Measurements from ENCODE around the gene BUD31. TPM values are rescaled to one million over a fixed set of nuclear protein-coding genes. Genes with fewer than 3 reads are reported as not detected.
"Not testable (repeated sequence)": the region's sequence is repeated elsewhere in the genome, so short reads cannot be mapped to it uniquely, and the experiment has no call there.

The BUD31 gene
- total RNA-seq, 1 donor from 2014 or later: 93.7 TPM

DNA sequence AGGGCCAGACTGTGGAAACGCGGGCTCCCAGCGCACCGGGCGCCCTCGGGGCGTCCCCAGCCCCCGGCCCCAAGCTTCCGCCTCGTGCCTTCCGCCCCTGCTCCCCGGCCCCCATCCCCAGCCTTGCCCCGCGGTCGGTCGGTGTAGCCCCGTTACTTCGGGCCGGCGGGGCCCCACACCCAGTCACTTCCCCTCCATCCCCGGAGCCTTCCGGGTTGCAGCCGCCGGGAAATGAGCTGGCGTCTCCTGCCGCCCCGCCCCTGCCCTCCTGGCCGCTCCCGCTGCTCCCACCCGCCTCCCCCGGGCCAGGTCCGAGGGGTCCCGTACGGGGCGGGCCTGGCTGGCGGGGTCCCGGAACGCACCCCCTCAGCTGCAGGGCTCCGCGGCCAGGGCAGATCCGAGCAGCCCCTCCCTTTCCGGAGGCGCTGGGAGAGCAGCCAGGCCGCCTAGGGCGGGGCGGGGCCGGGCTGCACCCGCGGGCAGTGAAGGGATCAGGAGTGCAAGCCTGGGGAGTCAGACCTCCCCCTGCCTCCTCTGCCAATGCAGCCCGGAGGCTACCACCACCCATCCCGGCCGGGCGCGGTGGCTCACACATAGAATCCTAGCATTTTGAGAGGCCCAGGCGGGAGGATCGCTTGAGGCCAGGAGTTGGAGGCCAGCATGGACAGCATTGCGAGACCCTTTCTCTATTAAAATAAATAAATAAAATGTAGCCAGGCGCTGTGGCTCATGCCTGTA lies 33.5 kb upstream of the BUD31 start:
- Mint-ChIP-seq H3K27ac (peak overlapping the region; percentile 79), H3K36me3 (ENCODE audit: low read depth) (peaks cover 21% of the 10 kb centered on the region), H3K4me3 (peak overlapping the region; percentile 83), H3K27me3 (no peaks in the 10 kb centered on the region), H3K9me3 (no peaks in the 10 kb centered on the region), H3K4me1 (peaks cover 41% of the 10 kb centered on the region)
- peak; percentile 72 for DNase-seq
- POLR2A ChIA-PET: interaction anchor here (0.5 to 10.5 kb wide), 18 partner anchors 8 to 1515 kb away, joined by 3 to 189 read pairs (median 5); partner anchors contain the start of genes BUD31, CPSF4, MCM7 and PDAP1
- CTCF ChIA-PET: interaction anchor here (0.7 kb wide), 1 partner anchor 34 kb away, joined by 3 read pairs; the partner anchor contains the start of genes BUD31 and PDAP1
- ATAC-seq (ENCODE audit: low read depth): peak; percentile 49
- TF ChIP-seq, protein P1, sequence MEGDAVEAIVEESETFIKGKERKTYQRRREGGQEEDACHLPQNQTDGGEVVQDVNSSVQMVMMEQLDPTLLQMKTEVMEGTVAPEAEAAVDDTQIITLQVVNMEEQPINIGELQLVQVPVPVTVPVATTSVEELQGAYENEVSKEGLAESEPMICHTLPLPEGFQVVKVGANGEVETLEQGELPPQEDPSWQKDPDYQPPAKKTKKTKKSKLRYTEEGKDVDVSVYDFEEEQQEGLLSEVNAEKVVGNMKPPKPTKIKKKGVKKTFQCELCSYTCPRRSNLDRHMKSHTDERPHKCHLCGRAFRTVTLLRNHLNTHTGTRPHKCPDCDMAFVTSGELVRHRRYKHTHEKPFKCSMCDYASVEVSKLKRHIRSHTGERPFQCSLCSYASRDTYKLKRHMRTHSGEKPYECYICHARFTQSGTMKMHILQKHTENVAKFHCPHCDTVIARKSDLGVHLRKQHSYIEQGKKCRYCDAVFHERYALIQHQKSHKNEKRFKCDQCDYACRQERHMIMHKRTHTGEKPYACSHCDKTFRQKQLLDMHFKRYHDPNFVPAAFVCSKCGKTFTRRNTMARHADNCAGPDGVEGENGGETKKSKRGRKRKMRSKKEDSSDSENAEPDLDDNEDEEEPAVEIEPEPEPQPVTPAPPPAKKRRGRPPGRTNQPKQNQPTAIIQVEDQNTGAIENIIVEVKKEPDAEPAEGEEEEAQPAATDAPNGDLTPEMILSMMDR (IDR thresholded peaks at IDR 0.05): no peak
- intact Hi-C loops (cut with micrococcal nuclease): loop anchor here (2.0 to 10.0 kb wide), 4 partner anchors 64 to 180 kb away; partner anchors contain the start of genes ATP5MF, CPSF4, FAM200A and PTCD1

DNA sequence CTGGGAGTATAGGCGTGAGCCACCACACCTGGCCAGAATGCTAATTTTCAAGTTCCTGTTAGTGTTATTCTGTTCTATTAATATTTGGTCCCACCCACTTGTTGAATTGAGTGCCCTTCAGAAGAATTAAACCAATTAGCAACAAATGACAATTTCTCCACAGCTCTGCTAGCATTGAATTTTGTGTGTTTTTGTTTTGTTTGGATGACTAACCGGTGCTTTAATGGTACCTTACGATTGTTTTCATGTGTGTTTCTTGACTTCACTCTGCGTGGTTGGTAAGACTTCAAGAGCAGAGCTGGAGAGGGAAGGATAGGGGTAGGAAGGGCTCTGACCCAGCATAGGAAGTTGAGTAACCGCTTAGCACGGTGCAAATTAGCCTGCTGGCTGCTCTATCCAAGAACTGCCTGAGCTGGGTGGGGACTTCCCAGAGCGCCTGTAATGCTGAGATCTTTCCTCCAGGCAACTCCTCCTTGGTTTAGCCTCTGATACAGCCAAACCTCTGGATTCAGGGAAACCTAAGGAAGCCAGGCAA lies 29.7 kb upstream of the BUD31 start:
- ChIA-PET POLR2A (interaction anchor here (0.5 to 10.5 kb wide), 10 partner anchors 9 to 238 kb away, joined by 3 to 189 read pairs (median 6); partner anchors contain the start of genes BUD31, PDAP1, ZKSCAN5 and ZNF394), CTCF (interaction anchor here (1.2 to 1.5 kb wide), 2 partner anchors 14 to 30 kb away, joined by 4 read pairs; partner anchors contain the start of genes BUD31 and PDAP1)
- intact Hi-C loops (cut with micrococcal nuclease): loop anchor here (10.0 kb wide), 1 partner anchor 176 kb away; the partner anchor contains the start of genes FAM200A and ZNF655
- Mint-ChIP-seq H3K27me3 (no peaks in the 10 kb centered on the region), H3K4me1 (peaks cover 66% of the 10 kb centered on the region), H3K4me3 (peak overlapping the region; percentile 77), H3K9me3 (no peaks in the 10 kb centered on the region), H3K27ac (peak overlapping the region; percentile 98), H3K36me3 (ENCODE audit: low read depth) (peaks cover 38% of the 10 kb centered on the region)
- no peak for ATAC-seq (ENCODE audit: low read depth)
- peak; percentile 28 for DNase-seq
- TF ChIP-seq, protein P1 (IDR thresholded peaks at IDR 0.05): no peak

DNA sequence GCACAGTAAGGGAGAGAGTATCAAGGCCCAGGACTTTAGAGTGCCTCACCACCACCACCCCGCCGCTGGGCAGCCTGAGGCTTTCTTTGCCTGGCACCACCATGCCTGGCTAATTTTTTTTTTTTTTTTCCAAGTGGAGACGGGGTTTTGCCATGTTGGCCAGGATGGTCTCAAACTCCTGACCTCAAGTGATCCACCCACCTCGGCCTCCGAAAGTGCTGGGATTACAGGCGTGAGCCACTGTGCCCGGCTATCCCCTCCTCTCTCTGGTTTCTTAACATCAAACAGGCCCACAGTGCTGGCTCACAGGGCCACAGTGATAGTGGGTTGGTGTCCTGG lies 29.1 kb upstream of the BUD31 start:
- Mint-ChIP-seq H3K36me3 (ENCODE audit: low read depth) (peaks cover 44% of the 10 kb centered on the region), H3K4me3 (peak overlapping the region; percentile 83), H3K27ac (peak overlapping the region; percentile 98), H3K4me1 (peaks cover 71% of the 10 kb centered on the region)
- DNase-seq; H3K9me3 Mint-ChIP-seq; H3K27me3 Mint-ChIP-seq; ATAC-seq (ENCODE audit: low read depth): not testable (repeated sequence)
- CTCF ChIA-PET: interaction anchor here (1.2 to 1.7 kb wide), 3 partner anchors 14 to 29 kb away, joined by 4 to 5 read pairs (median 4); partner anchors contain the start of genes BUD31 and PDAP1
- intact Hi-C loops (cut with micrococcal nuclease): loop anchor here (1.0 to 10.0 kb wide), 4 partner anchors 53 to 703 kb away; partner anchors contain the start of genes FAM200A, ZNF655 and ZNF789
- POLR2A ChIA-PET: interaction anchor here (0.5 to 10.5 kb wide), 10 partner anchors 10 to 237 kb away, joined by 3 to 189 read pairs (median 5); partner anchors contain the start of genes BUD31, PDAP1, ZKSCAN5 and ZNF394

GRCh38 chr7:99380032-99380822 lies 28.5 kb upstream of the BUD31 start:
- POLR2A ChIA-PET: interaction anchor here (0.5 to 10.5 kb wide), 12 partner anchors 8 to 1048 kb away, joined by 3 to 189 read pairs (median 4); partner anchors contain the start of genes ARPC1A, BUD31, PDAP1 and ZCWPW1
- intact Hi-C loops (cut with micrococcal nuclease): loop anchor here (1.0 to 2.0 kb wide), 3 partner anchors 53 to 703 kb away; partner anchors contain the start of gene ZNF789
- peak; percentile 34 for DNase-seq
- Mint-ChIP-seq H3K4me3 (peak overlapping the region; percentile 83), H3K9me3 (no peaks in the 10 kb centered on the region), H3K27ac (peak overlapping the region; percentile 98), H3K27me3 (no peaks in the 10 kb centered on the region), H3K4me1 (peaks cover 71% of the 10 kb centered on the region), H3K36me3 (ENCODE audit: low read depth) (peaks cover 44% of the 10 kb centered on the region)
- CTCF ChIA-PET: interaction anchor here (1.5 to 1.7 kb wide), 2 partner anchors 14 to 29 kb away, joined by 4 to 5 read pairs; partner anchors contain the start of genes BUD31 and PDAP1
- TF ChIP-seq, protein P1 (IDR thresholded peaks at IDR 0.05): no peak
- peak; percentile 35 for ATAC-seq (ENCODE audit: low read depth)
